Omental fat pad (tissue), 4 donors: ENCODE results near the gene FRAS1. TPM values are rescaled to one million over a fixed set of nuclear protein-coding genes. Genes with fewer than 3 reads are reported as not detected.
"Not testable (repeated sequence)": the region's sequence is repeated elsewhere in the genome, so short reads cannot be mapped to it uniquely, and the experiment has no call there.

Source experiments
- ATAC-seq: fragments of 150-250 bp; one replicate; pipeline ENCODE4 v1.9.1; 2016; ENCODE audit warnings: mild to moderate bottlenecking, moderate library complexity; ENCODE audit not compliant: low FRiP score
- DNase-seq: peaks from one replicate; pipeline ENCODE4 v3.0.0-alpha.2; 2019; ENCODE audit warnings: low spot score
- total RNA-seq, 4 donors: library from RNA; depleted of rRNA; stranded (reverse); fragments of >200 nt; gene quantifications; one replicate each; pipeline ENCODE4 v1.1.0, GENCODE V29; 2016
- TF ChIP-seq, protein P1 (sequence below), 3 donors: fragments of 450-650 bp; IDR thresholded peaks; one replicate each; pipeline ENCODE4 v1.5.1; 2016 to 2017; ENCODE audit warnings: antibody characterized with exemption in 3 of 3, mild to moderate bottlenecking in 3 of 3, moderate library complexity in 2 of 3

Gene FRAS1
- total RNA-seq, 4 donors from 2014 or later, result 0.47 to 40.5 (median 7.7) TPM

DNA sequence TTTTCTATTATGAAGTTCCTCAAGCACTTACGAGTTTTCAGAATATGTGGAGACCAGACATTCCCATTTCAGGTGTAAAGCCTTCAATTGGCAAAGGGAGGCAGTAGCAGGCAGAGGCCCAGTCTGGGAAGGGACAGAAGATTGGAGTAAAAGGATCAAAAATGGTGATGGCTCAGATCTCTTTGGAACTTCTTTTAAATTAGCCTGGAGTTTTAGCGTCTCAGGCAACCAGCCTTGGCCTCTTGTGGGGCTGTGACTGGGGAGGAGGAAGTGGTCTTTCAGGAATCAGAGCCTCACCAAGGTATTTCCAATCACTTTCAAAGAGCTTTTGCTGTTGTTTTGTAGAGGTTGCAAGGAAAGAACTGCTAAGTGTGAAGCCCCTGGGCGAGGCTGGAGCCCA, 239.1 kb downstream of the FRAS1 start:
- DNase-seq (no peak), ATAC-seq (no peak)
- TF ChIP-seq, protein P1, sequence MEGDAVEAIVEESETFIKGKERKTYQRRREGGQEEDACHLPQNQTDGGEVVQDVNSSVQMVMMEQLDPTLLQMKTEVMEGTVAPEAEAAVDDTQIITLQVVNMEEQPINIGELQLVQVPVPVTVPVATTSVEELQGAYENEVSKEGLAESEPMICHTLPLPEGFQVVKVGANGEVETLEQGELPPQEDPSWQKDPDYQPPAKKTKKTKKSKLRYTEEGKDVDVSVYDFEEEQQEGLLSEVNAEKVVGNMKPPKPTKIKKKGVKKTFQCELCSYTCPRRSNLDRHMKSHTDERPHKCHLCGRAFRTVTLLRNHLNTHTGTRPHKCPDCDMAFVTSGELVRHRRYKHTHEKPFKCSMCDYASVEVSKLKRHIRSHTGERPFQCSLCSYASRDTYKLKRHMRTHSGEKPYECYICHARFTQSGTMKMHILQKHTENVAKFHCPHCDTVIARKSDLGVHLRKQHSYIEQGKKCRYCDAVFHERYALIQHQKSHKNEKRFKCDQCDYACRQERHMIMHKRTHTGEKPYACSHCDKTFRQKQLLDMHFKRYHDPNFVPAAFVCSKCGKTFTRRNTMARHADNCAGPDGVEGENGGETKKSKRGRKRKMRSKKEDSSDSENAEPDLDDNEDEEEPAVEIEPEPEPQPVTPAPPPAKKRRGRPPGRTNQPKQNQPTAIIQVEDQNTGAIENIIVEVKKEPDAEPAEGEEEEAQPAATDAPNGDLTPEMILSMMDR (IDR thresholded peaks at IDR 0.05), result no peak

DNA sequence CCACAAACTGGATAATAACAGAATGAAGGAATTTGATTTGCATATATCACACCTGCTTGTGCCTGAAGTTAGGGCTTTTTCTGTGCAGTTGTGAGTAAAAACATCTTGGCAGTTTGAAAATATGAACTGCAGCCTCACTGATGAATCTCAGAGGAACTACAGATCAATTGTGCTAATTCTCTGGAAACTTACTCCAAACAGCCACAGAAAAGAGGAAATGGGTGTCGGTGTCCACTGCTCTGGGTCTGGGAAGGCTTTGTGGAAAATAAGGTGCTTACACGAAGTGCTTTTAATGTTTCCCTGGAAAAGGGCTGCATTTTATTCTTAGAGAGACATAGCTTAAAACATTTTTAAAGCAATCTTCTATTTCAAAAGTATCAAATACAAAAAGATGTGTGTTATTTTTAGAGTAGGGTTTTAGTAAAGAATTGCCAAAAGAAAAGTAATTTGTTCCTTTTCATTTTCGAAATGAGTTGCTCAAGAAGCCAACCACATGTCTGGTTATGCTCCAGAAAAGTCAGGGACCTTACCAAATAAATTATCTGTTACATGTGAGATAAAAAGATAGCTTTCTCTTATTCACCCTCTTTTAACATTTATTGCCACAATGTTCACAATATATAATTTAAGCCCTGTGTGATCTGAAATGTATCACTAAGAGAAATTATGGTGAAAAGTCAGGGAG, 240.1 kb downstream of the FRAS1 start:
- no peak for ATAC-seq
- DNase-seq, result no peak
- TF ChIP-seq, protein P1 (IDR thresholded peaks at IDR 0.05), result no peak

DNA sequence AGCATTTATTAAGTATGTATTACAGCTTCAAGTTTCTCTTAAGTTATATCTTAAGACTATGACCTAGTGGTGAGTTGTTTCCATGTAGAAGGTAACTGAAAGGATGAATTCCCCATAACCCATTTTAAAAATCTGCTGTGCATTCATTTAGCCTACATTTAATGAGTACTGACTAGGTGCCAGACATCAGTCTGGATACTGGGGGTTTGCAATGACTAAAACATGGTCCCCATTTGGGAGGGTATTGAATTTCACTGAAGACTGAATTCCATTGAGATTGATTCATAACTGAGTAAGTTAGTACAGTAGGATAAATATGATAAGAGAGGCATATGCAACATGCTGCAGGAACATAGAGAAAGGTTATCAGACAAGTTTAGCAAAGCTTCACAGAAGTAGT, 241.5 kb downstream of the FRAS1 start:
- DNase-seq (no peak), ATAC-seq (no peak)
- TF ChIP-seq, protein P1 (IDR thresholded peaks at IDR 0.05), result no peak

DNA sequence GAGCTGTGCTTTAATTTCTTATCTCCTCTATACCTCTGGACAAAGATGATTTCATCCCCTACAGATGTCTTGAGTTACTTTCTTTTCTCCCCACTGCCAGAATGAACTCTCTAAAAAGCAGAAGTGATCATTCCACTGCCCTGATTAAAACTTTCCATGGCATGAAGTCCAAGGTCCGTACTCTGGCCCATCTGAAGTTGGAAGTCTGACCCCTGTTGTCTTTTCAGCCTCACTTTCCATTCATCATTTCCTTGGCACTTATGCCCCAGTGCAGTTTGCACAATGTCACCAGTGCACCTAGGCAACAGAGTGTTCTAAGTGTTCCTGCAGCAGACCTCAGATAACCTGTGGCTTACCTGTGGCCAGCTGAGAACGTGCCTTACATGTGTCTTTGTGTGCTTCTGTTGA, 242.4 kb downstream of the FRAS1 start:
- DNase-seq (no peak), ATAC-seq (peak; percentile 41)
- TF ChIP-seq, protein P1 (IDR thresholded peaks at IDR 0.05), result no peak

DNA sequence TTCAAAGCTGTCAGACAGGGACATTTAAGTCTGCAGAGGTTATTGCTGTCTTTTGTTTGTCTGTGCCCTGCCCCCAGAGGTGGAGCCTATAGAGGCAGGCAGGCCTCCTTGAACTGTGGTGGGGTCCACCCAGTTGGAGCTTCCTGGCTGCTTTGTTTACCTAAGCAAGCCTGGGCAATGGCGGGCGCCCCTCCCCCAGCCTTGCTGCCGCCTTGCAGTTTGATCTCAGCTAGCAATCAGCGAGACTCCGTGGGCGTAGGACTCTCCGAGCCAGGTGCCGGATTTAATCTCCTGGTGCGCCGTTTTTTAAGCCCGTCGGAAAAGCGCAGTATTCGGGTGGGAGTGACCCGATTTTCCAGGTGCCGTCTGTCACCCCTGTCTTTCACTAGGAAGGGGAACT, 250.1 kb downstream of the FRAS1 start:
- ATAC-seq, DNase-seq: not testable (repeated sequence)

DNA sequence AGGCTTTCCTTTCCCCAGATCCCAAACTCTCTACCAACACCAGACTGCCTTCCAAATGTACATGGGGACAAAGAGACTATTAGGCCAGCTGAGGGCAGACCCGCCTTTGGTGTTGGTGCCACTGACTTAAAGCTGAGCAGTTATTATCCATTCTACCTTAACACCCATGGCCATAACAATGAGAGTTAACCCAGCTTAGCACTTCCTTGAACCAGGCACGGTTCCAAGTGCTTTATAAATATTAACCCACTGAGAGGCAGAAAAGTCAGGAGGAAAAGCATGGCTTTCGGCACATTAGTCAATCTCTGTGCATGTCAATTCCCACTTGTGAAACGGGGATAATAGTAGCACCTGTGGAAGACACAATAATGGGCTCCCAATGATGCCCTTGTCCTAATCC, 251.4 kb downstream of the FRAS1 start:
- DNase-seq (no peak), ATAC-seq (no peak)
- TF ChIP-seq, protein P1 (IDR thresholded peaks at IDR 0.05), result no peak

DNA sequence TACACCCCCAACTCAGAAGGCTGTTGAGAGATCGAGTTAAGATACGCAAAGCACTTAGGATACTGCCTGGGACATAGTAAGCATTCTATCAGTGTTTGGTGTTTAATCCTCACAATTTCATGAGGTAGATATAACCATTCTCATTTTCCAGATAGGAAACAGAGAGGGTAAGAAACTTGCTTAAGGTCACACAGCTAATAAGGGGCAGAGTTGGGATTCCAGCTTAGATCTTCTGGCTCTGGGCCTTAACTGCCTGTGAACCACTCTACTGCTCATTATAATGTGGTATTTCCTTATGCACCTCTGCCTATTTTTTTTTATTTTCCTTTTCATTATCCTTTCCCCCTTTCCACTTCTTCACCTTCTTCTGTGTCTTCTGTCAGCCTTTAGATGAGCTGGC, 252.2 kb downstream of the FRAS1 start:
- DNase-seq, result no peak
- ATAC-seq, result no peak
- TF ChIP-seq, protein P1 (IDR thresholded peaks at IDR 0.05), result no peak
